ENCODE results near the gene HMOX1. TPM values are rescaled to one million over a fixed set of nuclear protein-coding genes. Genes with fewer than 3 reads are reported as not detected.

Gene HMOX1
- total and polyA plus RNA-seq, 12 donors: 15.4 to 578 (median 39.3) TPM

- intact Hi-C loops (cut with DNase I): no loop called here
- no peaks in the 10 kb centered on the region for H3K27me3 ChIP-seq
- peaks cover 0 to 25% of the 10 kb centered on the region in 2 donors for H3K36me3 ChIP-seq (replicated peaks in 1 of 2)
- H3K9me3 ChIP-seq (replicated peaks in 1 of 3): no peaks in the 10 kb centered on the region
- DNase-seq: no peak
- no peaks in the 10 kb centered on the region for H3K4me1 ChIP-seq (replicated peaks in 1 of 2)
- TF ChIP-seq CTCF (IDR thresholded peaks at IDR 0.05) (no peak), POLR2A (IDR thresholded peaks at IDR 0.05) (no peak)
- no peak overlapping the region for H3K27ac ChIP-seq
- no peak overlapping the region for H3K4me3 ChIP-seq
- WGBS, 4 donors: 68 to 83% (median 78%) methylated on average over 6 to 7 of the region's 7 CpGs
These were observed 26.5 kb downstream of the HMOX1 start for GRCh38 chr22:35407362-35407761.

- Histone ChIP-seq H3K4me1 (replicated peaks in 1 of 2) (no peaks in the 10 kb centered on the region), H3K27me3 (no peaks in the 10 kb centered on the region), H3K27ac (peak overlapping the region in 4 of 5 donors; percentile 9 to 74 (median 39)), H3K36me3 (replicated peaks in 1 of 2) (peaks cover 0 to 40% of the 10 kb centered on the region in 2 donors), H3K9me3 (replicated peaks in 1 of 3) (no peaks in the 10 kb centered on the region), H3K4me3 (no peak overlapping the region)
- DNase-seq: peak in 4 of 7 donors; percentile 36 to 51 (median 43)
- WGBS, 4 donors: 77 to 89% (median 79%) methylated on average over 10 to 16 of the region's 16 CpGs
- no peak for TF ChIP-seq CTCF (IDR thresholded peaks at IDR 0.05)
- TF ChIP-seq POLR2A (IDR thresholded peaks at IDR 0.05): no peak
- intact Hi-C loops (cut with DNase I): no loop called here
These were observed 29.1 kb downstream of the HMOX1 start for GRCh38 chr22:35409783-35410662.

- peak overlapping the region in 3 of 5 donors; percentile 9 to 74 (median 49) for H3K27ac ChIP-seq
- H3K27me3 ChIP-seq: no peaks in the 10 kb centered on the region
- no peak for DNase-seq
- no peaks in the 10 kb centered on the region for H3K9me3 ChIP-seq (replicated peaks in 1 of 3)
- TF ChIP-seq CTCF (IDR thresholded peaks at IDR 0.05) (no peak), POLR2A (IDR thresholded peaks at IDR 0.05) (no peak)
- 86 to 94% (median 87%) methylated on average over 5 to 6 of the region's 6 CpGs for WGBS, 4 donors
- H3K4me1 ChIP-seq (replicated peaks in 1 of 2): no peaks in the 10 kb centered on the region
- intact Hi-C loops (cut with DNase I): no loop called here
- H3K4me3 ChIP-seq: no peak overlapping the region
- peaks cover 0 to 40% of the 10 kb centered on the region in 2 donors for H3K36me3 ChIP-seq (replicated peaks in 1 of 2)
These were observed 29.8 kb downstream of the HMOX1 start for GRCh38 chr22:35410663-35411034.

- DNase-seq: no peak
These were observed 30.2 kb downstream of the HMOX1 start for GRCh38 chr22:35411102-35411501.

More at GRCh38 chr22:35411102-35411501, 30.2 kb downstream of the HMOX1 start:
- WGBS, 4 donors: 79 to 84% (median 81%) methylated on average over 7 of the region's 7 CpGs
- Histone ChIP-seq H3K4me3 (no peak overlapping the region), H3K9me3 (replicated peaks in 1 of 3) (no peaks in the 10 kb centered on the region), H3K27ac (peak overlapping the region in 2 of 5 donors; percentile 49 to 74), H3K36me3 (replicated peaks in 1 of 2) (peaks cover 0 to 40% of the 10 kb centered on the region in 2 donors), H3K27me3 (no peaks in the 10 kb centered on the region), H3K4me1 (replicated peaks in 1 of 2) (no peaks in the 10 kb centered on the region)
- intact Hi-C loops (cut with DNase I): no loop called here
- TF ChIP-seq CTCF (IDR thresholded peaks at IDR 0.05) (peak in 3 of 6 experiments; percentile 28 to 33 (median 30)), POLR2A (IDR thresholded peaks at IDR 0.05) (no peak)

All from adrenal gland (tissue), 12 donors.